Body of pancreas (tissue), 4 donors: ENCODE measurements around the gene PPFIBP2.

Source experiments
- CTCF ChIP-seq, 7 experiments: fragments of 450-650 bp in 4 of 7; fragments of 200-600 bp in 3 of 7; sonication (generic) in 3 of 7; IDR thresholded peaks; one replicate each; pipeline ENCODE4 v1.5.1; 2016 to 2019; ENCODE audit warnings: antibody characterized with exemption in 7 of 7
- POLR2A ChIP-seq, 3 donors: fragments of 450-650 bp; IDR thresholded peaks; one replicate each; pipeline ENCODE4 v1.6.1; 2016; ENCODE audit warnings: antibody characterized with exemption in 3 of 3, mild to moderate bottlenecking in 2 of 3

DNA sequence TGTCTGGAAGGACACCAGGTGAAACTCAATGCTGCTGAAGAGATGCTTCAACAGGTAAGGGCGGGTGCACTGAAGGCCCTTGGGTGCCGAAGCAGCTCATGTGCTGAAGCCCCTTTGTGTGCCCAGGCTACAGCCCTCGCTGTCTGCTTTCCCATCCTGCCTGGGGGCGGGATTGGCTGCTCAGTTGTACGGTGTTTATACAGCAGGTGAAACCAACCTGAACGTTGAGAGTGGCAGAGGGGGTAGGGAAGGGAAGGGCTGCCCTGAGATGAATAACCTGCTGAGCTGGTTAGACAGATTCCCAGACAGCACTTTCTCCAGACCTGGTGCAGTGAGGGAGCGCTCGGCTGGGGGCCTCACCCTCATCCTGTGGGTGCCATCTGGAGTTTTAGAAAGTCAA, 83.8 kb downstream of the PPFIBP2 start:
- TF ChIP-seq CTCF (IDR thresholded peaks at IDR 0.05) (no peak), POLR2A (IDR thresholded peaks at IDR 0.05) (peak in 2 of 3 donors; percentile 38 to 58)
